H9 (cell line): ENCODE data around the gene KLHDC2. TPM values are rescaled to one million over a fixed set of nuclear protein-coding genes. Genes with fewer than 3 reads are reported as not detected.

Experiments
- DNase-seq: peaks from one replicate; pipeline ENCODE4 v3.0.0-alpha.2; 2017
- H2AFZ ChIP-seq: one replicate; pipeline ENCODE4 v1.6.1; 2013; ENCODE audit warnings: mild to moderate bottlenecking, low read length, control low read depth, moderate library complexity
- H2AK5ac ChIP-seq: 2 replicates; pipeline ENCODE4 v1.6.1; 2013; ENCODE audit warnings: low read length, control low read depth, mixed read lengths; ENCODE audit not compliant: insufficient read length
- H2BK120ac ChIP-seq: one replicate; pipeline ENCODE4 v1.6.1; 2013; ENCODE audit warnings: low read depth, mild to moderate bottlenecking, low read length, control low read depth, inconsistent platforms; ENCODE audit not compliant: poor library complexity, severe bottlenecking
- H2BK12ac ChIP-seq: 2 replicates; pipeline ENCODE4 v1.6.1; 2013; ENCODE audit warnings: low read length, control low read depth, mixed read lengths, low read depth; ENCODE audit not compliant: insufficient read length
- H2BK15ac ChIP-seq: 2 replicates; pipeline ENCODE4 v1.6.1; 2013; ENCODE audit warnings: low read depth, low read length, control low read depth
- H2BK20ac ChIP-seq: one replicate; pipeline ENCODE4 v1.6.1; 2013; ENCODE audit warnings: low read depth, mild to moderate bottlenecking, low read length, control low read depth, inconsistent platforms; ENCODE audit not compliant: poor library complexity, severe bottlenecking
- H2BK5ac ChIP-seq: 2 replicates; pipeline ENCODE4 v1.6.1; 2013; ENCODE audit warnings: low read length, control low read depth, mixed read lengths; ENCODE audit not compliant: insufficient read length
- H3K14ac ChIP-seq: 2 replicates; pipeline ENCODE4 v1.6.1; 2013; ENCODE audit warnings: low read length, control low read depth; ENCODE audit not compliant: insufficient read depth
- H3K18ac ChIP-seq: 2 replicates; pipeline ENCODE4 v1.6.1; 2013; ENCODE audit warnings: low read depth, mild to moderate bottlenecking, mixed read lengths, low read length, control low read depth; ENCODE audit not compliant: insufficient read length
- H3K23ac ChIP-seq: 2 replicates; pipeline ENCODE4 v1.6.1; 2013; ENCODE audit warnings: low read length, control low read depth, mixed read lengths, low read depth; ENCODE audit not compliant: insufficient read length
- H3K23me2 ChIP-seq: 2 replicates; pipeline ENCODE4 v1.6.1; 2013; ENCODE audit warnings: low read depth, mild to moderate bottlenecking, mixed read lengths, low read length, control low read depth; ENCODE audit not compliant: insufficient read length, poor library complexity, severe bottlenecking
- H3K27ac ChIP-seq: 2 replicates; pipeline ENCODE4 v1.5.1; 2013; ENCODE audit warnings: low read length, control low read depth, mixed read lengths, low read depth; ENCODE audit not compliant: insufficient read length
- H3K27me3 ChIP-seq: 2 replicates; pipeline ENCODE4 v1.6.1; 2013; ENCODE audit warnings: low read length, control low read depth, inconsistent platforms; ENCODE audit not compliant: insufficient read depth
- H3K4ac ChIP-seq: 2 replicates; pipeline ENCODE4 v1.6.1; 2013; ENCODE audit warnings: low read depth, mild to moderate bottlenecking, control low read depth, inconsistent platforms, low read length, moderate library complexity
- H3K4me1 ChIP-seq: 2 replicates; pipeline ENCODE4 v1.6.1; 2013; ENCODE audit warnings: low read length, control low read depth, inconsistent platforms; ENCODE audit not compliant: insufficient read depth
- H3K4me2 ChIP-seq: 2 replicates; pipeline ENCODE4 v1.6.1; 2013; ENCODE audit warnings: low read length, control low read depth, mixed read lengths; ENCODE audit not compliant: insufficient read length, insufficient read depth
- H3K56ac ChIP-seq: 2 replicates; pipeline ENCODE4 v1.6.1; 2013; ENCODE audit warnings: low read depth, mild to moderate bottlenecking, mixed read lengths, low read length, control low read depth; ENCODE audit not compliant: insufficient read length
- H3K79me1 ChIP-seq: 2 replicates; pipeline ENCODE4 v1.6.1; 2013; ENCODE audit warnings: low read depth, mild to moderate bottlenecking, moderate library complexity, low read length, control low read depth, inconsistent platforms; ENCODE audit not compliant: insufficient read depth, poor library complexity, severe bottlenecking
- H3K79me2 ChIP-seq: 2 replicates; pipeline ENCODE4 v1.6.1; 2013; ENCODE audit warnings: low read length, control low read depth, inconsistent platforms; ENCODE audit not compliant: insufficient read depth
- H3K9ac ChIP-seq: 2 replicates; pipeline ENCODE4 v1.6.1; 2013; ENCODE audit warnings: low read length, control low read depth, mixed read lengths; ENCODE audit not compliant: insufficient read length; ENCODE audit errors: extremely low read depth
- H3K9me3 ChIP-seq: one replicate; pipeline ENCODE4 v1.6.1; 2013; ENCODE audit warnings: low read depth, low read length, inconsistent platforms; ENCODE audit not compliant: control insufficient read depth
- H3T11ph ChIP-seq: one replicate; pipeline ENCODE4 v1.6.1; 2013; ENCODE audit warnings: mild to moderate bottlenecking, low read length, control low read depth, inconsistent platforms
- H4K20me1 ChIP-seq: one replicate; pipeline ENCODE4 v1.6.1; 2013; ENCODE audit not compliant: control insufficient read depth, insufficient read length, insufficient read depth
- H4K5ac ChIP-seq: 2 replicates; pipeline ENCODE4 v1.6.1; 2013; ENCODE audit warnings: low read depth, mild to moderate bottlenecking, mixed read lengths, low read length, control low read depth; ENCODE audit not compliant: insufficient read length
- H4K8ac ChIP-seq: replicated peaks from 2 replicates; pipeline ENCODE4 v1.6.1; 2013; ENCODE audit warnings: low read length, control low read depth, mixed read lengths, low read depth; ENCODE audit not compliant: insufficient read length
- H4K91ac ChIP-seq: 2 replicates; pipeline ENCODE4 v1.6.1; 2013; ENCODE audit warnings: low read depth, mild to moderate bottlenecking, moderate library complexity, mixed read lengths, low read length, control low read depth; ENCODE audit not compliant: insufficient read length
- H3K27ac Mint-ChIP-seq, 3 experiments: 2 replicates in 2 of 3; 3 replicates in 1 of 3; pipeline ENCODE4 v1.8.0; 2020 to 2021; ENCODE audit warnings: mixed read lengths in 3 of 3, mild to moderate bottlenecking in 1 of 3, moderate library complexity in 1 of 3
- H3K27me3 Mint-ChIP-seq: 2 replicates; pipeline ENCODE4 v1.8.0; 2021; ENCODE audit warnings: low read depth, mild to moderate bottlenecking, moderate library complexity, mixed read lengths
- H3K36me3 Mint-ChIP-seq, 3 experiments: 2 replicates in 2 of 3; 3 replicates in 1 of 3; pipeline ENCODE4 v1.8.0; 2020 to 2021; ENCODE audit warnings: low read depth in 3 of 3, mixed read lengths in 3 of 3; ENCODE audit not compliant: insufficient read depth in 1 of 3
- H3K4me1 Mint-ChIP-seq, 2 experiments: 2 replicates each; pipeline ENCODE4 v1.8.0; 2020; ENCODE audit warnings: mixed read lengths in 2 of 2
- H3K4me3 Mint-ChIP-seq, 2 experiments: 2 replicates in 1 of 2; 3 replicates in 1 of 2; pipeline ENCODE4 v1.8.0; 2020 to 2021; ENCODE audit warnings: mild to moderate bottlenecking in 2 of 2, mixed read lengths in 2 of 2, moderate library complexity in 1 of 2
- H3K9me3 Mint-ChIP-seq, 2 experiments: 2 replicates in 1 of 2; 3 replicates in 1 of 2; pipeline ENCODE4 v1.8.0; 2020; ENCODE audit warnings: mild to moderate bottlenecking in 2 of 2, mixed read lengths in 2 of 2, moderate library complexity in 1 of 2
- WGBS: extraction: QIAGEN DNeasy Blood & Tissue Kit; methylation state at CpG from one replicate; pipeline ENCODE4 v1.1.7; 2013; ENCODE audit warnings: missing lambda C conversion rate, low lambda C conversion rate, mixed read lengths; ENCODE audit not compliant: insufficient read length; ENCODE audit errors: extremely low coverage; 5-methylcytosine and 5-hydroxymethylcytosine counted together
- total RNA-seq: library from RNA; stranded (reverse); gene quantifications from 2 replicates; pipeline ENCODE4 v1.2.1, GENCODE V29; 2021
- TF ChIP-seq, protein P1 (sequence below): fragments of 200-600 bp; sonication (generic); conservative IDR thresholded peaks from 3 replicates; pipeline ENCODE4 v1.8.0; 2021; ENCODE audit warnings: antibody characterized with exemption, mild to moderate bottlenecking

The KLHDC2 gene
- total RNA-seq, 1 experiment from 2014 or later, result 41.6 TPM

DNA sequence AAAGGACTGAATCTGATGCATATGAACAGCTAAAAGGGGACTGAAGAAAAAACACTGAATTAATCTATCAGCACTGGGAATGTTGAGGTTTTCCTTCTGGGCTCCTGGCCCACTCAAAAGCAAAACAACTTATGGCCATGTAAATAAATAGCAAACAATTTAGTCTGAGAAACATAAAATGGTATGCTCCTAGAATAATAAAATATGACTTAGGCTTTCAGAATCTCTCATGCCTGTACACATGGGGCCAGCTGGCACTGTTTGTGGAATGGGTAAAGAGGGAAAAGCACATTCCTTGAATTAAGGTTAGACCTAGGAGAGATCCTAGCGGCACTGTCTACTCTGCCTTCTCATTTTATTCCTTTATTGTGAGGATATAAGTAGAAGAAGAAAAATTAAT is 6.2 kb downstream of the KLHDC2 start:
- no peak overlapping the region for H2BK15ac ChIP-seq
- H3K27me3 Mint-ChIP-seq, result no peaks in the 10 kb centered on the region
- WGBS, result no CpG with 5 or more reads among the region's 1 CpG
- H2BK20ac ChIP-seq, result no peak overlapping the region
- no peak overlapping the region for H2BK120ac ChIP-seq
- no peaks in the 10 kb centered on the region for H3K27me3 ChIP-seq
- H3K56ac ChIP-seq, result no peak overlapping the region
- H3K18ac ChIP-seq, result no peak overlapping the region
- no peak overlapping the region for H3K27ac ChIP-seq
- no peak overlapping the region for H3K4me2 ChIP-seq
- no peak for DNase-seq
- H4K91ac ChIP-seq, result no peak overlapping the region
- TF ChIP-seq, protein P1, sequence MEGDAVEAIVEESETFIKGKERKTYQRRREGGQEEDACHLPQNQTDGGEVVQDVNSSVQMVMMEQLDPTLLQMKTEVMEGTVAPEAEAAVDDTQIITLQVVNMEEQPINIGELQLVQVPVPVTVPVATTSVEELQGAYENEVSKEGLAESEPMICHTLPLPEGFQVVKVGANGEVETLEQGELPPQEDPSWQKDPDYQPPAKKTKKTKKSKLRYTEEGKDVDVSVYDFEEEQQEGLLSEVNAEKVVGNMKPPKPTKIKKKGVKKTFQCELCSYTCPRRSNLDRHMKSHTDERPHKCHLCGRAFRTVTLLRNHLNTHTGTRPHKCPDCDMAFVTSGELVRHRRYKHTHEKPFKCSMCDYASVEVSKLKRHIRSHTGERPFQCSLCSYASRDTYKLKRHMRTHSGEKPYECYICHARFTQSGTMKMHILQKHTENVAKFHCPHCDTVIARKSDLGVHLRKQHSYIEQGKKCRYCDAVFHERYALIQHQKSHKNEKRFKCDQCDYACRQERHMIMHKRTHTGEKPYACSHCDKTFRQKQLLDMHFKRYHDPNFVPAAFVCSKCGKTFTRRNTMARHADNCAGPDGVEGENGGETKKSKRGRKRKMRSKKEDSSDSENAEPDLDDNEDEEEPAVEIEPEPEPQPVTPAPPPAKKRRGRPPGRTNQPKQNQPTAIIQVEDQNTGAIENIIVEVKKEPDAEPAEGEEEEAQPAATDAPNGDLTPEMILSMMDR, result no peak
- no peak overlapping the region for H3K27ac Mint-ChIP-seq
- peaks cover 13 to 14% of the 10 kb centered on the region in 2 experiments for H3K4me1 Mint-ChIP-seq
- H2BK12ac ChIP-seq, result no peak overlapping the region
- H2AFZ ChIP-seq, result no peak overlapping the region
- H3K9me3 Mint-ChIP-seq, result no peaks in the 10 kb centered on the region
- H2BK5ac ChIP-seq, result no peak overlapping the region
- no peaks in the 10 kb centered on the region for H4K20me1 ChIP-seq
- peaks cover 2% of the 10 kb centered on the region for H3K23me2 ChIP-seq
- H3K79me1 ChIP-seq, result no peaks in the 10 kb centered on the region
- no peak overlapping the region for H3K4me3 Mint-ChIP-seq
- no peak overlapping the region for H3K14ac ChIP-seq
- no peak overlapping the region for H4K5ac ChIP-seq
- H3K4me1 ChIP-seq, result no peaks in the 10 kb centered on the region
- no peak overlapping the region for H3T11ph ChIP-seq
- no peaks in the 10 kb centered on the region for H3K9me3 ChIP-seq
- no peak overlapping the region for H3K23ac ChIP-seq
- H3K79me2 ChIP-seq, result peaks cover under 1% of the 10 kb centered on the region; the same call in 1 of the 2 replicates
- H3K36me3 Mint-ChIP-seq, result peaks cover 7 to 43% (median 35%) of the 10 kb centered on the region in 3 experiments; a peak in 6 of 7 replicates
- no peak overlapping the region for H2AK5ac ChIP-seq
- H3K4ac ChIP-seq, result no peak overlapping the region
- H4K8ac ChIP-seq, result no peak overlapping the region
- no peak overlapping the region for H3K9ac ChIP-seq
